Measurements from ENCODE around the gene C1R.
"Not testable (repeated sequence)": the region's sequence is repeated elsewhere in the genome, so short reads cannot be mapped to it uniquely, and the experiment has no call there.

The C1R gene

DNA sequence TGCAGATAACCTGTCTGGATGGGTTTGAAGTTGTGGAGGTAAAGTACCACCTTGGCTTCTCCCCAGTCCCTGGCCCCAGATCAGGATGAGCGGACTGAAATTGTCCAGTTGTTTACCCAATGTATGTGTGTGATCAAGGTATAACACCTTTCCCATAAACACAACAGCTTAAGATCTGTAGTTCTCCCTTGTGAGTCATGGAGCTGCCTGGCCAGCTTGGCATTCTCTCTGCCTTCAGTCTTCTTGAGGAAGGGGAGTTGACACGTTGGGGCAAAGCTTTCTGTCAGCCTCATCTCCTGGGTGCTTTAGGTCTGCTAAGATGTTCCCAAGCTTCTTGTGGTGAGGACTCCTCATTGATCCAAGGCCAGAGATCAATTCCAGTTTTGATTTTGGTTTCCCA, 25.6 kb downstream of the C1R start:
- ATAC-seq: no peak

DNA sequence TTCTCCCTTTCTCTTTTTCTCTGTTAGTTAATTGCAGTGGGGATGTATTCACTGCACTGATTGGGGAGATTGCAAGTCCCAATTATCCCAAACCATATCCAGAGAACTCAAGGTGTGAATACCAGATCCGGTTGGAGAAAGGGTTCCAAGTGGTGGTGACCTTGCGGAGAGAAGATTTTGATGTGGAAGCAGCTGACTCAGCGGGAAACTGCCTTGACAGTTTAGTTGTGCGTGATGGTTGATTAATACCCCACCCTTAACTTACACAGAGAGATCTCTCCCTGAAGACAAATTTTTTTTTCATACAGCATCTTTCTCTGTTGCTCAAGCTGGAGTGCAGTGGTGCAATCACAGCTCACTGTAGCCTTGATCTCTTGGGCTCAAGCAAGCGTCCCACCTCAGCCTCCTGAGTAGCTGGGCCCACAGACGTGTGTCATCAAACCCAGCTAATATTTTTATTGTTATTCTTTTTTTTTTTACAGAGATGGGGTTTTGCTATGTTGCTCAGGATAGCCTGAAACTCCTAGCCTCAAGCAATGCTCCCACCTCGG, 27.1 kb downstream of the C1R start:
- ATAC-seq: no peak

DNA sequence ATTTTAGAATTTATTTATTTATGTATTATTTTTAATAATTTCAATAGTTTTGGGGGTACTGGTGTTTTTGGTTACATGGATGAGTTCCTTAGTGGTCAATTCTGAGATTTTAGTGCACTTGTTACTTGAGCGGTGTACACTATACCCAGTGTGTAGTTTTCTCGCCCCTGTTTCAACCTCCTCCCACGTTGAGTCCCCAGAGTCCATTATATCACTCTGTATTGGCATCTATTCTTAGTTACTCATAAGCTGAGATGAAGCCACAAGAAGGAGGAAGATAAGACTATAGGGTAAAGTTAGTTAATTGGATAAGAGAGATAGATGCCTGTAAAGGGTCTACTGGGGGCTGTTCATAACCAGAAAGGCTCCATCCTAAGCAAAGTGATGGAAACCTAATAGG, 27.7 kb downstream of the C1R start:
- ATAC-seq: no peak

DNA sequence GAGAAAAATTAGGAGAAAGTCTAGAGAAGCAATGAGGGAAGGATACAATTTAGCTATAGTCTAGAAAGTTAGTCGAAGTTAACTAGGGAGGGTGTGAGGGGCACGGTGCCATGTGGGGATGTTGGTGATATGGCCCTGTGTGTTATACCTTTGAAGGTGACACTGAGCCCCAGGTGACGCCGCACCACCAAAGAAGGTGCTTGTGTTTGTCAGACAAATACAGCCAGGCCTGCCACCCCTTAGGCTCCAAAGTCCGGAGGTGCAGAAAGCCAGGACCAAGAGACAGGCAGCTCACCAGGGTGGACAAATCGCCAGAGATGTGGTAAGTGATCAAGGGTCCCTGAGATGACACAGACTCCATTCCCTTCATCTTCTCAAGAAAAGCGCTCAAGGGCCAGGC, 30.6 kb downstream of the C1R start:
- ATAC-seq: no peak

DNA sequence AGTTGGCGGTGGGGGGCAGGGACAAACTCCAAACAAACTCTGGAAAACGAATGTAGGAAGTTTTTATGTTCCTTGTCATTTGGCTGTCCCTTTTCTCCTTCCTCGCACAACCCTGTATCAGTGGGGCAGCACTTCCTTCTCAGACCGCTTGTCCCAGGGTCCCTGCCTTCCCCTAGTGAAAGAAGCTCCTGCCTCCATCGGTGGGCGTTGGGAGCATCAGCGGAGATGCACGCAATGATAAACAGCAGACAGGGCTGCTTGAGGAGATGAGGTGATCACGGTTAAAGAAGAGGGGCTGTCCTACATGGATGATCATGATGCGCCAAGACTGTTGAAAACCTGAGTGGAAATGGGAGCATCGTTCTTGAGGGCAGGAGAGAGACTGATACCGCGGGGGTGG, 31.1 kb downstream of the C1R start:
- no peak for ATAC-seq

DNA sequence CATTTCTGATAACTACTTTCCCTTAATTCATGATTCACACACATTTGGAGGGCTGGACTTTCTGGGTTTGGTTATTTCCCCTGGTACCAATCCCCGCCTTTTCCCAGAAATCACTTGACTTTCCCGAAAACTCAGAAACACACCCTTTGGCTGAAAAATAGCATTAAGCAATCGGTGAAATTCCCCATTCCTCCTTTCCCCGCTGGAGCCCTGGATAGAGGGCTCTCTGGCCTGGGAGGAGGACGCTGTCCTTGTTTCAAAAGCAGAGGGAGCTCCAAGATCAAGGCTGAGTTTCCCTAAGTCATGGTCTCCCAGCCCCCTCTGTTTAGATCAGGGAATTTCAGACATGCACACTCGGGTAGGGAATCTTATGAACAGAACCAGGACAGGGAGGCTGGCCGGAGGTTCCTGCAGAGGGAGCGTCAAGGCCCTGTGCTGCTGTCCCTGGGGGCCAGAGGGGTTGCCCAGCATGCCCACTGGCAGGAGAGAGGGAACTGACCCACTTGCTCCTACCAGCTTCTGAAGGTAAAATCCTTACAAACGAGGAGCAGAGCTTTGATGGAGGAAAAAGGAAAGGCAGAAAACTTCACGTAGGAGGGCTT, 31.8 kb downstream of the C1R start, which contains the start of gene C1S:
TSS of gene C1S (plus strand) at position 366 of the 602 bp plus-strand sequence. CDS start 1,195 bp downstream, outside the sequence.
- ATAC-seq: no peak

DNA sequence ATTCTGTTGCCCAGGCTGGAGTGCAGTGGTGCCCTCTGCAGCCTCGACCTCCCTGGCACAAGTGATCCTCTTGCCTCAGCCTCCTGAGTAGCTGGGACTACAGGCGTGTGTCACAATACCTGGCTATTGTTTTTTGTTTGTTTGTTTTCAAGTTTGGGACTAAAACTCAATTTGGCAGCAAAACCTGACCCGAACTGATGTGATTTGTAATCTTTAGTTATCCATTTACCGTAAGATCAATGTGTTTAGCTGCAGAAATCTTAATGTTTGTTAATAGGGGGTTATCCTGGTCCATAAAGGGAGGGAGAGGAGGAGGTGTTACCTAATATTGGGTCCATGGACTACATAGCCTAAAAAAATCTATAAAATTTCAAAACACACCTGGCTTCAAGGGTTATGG, 32.5 kb downstream of the C1R start:
- ATAC-seq: no peak

DNA sequence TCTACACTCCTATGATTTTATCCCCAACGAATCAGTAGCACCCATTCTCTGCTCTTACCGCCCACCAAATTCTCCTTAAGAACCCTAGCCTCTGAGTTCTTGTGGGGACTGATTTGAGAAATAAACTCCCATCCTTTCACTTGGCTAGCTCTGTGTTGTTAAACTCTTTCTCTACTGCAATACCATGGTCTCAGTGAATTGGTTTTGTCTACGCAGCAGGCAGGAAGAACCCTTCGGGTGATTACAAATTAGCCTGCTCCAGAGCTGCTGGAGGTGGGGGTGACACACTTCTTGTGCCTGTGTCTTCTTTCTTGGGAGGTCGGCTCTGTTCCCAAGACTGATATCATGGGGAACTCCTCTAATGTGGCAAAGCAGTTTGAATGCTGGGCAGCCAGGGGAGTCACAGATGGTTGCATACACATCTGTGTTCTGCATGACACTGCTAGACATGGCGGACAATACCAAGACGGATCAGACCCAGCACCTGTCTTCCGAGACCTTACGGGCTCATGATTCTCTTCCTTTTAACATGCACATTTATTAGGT, 33.3 kb downstream of the C1R start:
- ATAC-seq: no peak

DNA sequence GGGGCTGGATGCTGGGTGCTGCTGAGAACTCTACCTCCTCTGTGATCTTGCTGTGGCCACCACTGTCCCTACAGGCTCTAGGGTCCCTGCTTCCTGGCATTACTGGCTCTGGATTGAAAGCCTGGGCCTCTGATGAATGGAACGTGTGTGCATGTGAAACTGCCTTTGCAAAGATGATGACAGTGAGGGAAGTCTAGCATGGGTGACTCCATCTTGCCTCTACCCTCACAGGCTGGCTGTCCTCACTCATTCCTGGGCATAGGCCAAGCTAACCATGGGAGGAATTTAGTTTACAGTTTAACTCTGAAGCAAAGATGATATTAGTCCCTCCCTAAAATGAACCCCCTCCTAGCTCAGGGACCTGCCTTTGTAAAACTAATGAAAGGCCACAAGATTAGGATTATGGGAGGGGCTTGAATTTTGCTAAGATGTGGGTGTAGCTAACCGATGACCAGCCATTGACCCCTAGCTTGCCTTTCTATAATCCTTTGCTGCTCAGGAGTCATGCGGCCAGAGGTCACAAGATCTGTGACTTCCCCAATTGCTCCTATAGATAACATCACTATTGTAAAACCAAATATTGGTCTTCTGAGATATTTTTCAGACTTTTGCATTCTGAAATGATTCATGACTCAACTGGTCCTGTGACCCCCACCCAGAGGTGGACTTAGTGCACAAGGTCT, 33.9 kb downstream of the C1R start:
- ATAC-seq: no peak

DNA sequence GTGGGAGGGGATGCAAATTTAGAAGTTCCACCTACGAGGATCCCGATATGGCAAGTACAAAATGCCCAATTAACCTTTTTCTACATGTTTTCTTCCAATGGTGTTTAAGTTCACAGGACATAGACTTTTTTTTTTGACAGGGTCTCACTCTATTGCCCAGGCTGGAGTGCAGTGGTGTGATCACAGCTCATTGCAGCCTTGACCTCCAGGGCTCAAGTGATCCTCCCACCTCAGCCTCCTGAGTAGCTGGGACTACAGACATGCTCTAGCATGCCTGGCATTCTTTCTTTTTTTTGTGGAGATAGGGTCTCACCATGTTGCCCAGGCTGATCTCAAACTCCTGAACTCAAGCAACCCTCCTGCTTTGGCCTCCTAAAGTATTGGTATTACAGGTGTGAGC, 36.5 kb downstream of the C1R start:
- not testable (repeated sequence) for ATAC-seq

DNA sequence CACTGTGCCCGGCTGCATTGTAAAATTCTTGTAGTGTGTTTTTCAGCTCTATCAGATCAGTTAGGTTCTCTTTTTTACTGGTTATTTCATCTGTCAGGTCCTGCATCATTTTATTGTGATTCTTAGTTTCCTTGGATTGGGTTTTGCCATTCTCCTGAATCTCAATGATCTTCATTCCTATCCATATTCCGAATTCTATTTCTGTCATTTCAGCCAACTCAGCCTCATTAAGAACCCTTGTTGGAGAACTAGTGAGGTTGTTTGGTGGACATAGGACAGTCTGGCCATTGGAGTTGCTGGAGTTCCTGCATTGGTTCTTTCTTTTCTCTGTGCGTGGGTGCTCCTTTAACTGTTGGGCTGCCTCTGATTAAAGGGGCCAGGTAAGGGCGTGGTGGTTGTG, 37.3 kb downstream of the C1R start:
- ATAC-seq: no peak

DNA sequence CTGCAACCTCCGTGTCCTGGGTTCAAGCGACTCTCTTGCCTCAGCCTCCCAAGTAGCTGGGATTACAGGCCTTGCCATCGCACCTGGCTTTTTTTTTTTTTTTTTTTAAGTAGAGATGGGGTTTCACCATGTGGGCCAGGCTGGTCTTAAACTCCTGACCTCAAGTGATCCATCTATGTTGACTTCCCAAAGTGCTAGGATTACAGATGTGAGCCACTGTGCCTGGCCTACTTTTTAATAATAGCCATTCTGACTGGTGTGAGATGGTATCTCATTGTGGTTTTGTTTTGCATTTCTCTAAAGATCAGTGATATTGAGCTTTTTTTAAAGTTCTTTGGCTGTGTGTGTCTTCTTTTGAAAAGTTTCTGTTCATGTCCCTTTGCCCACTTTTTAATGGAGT, 42.3 kb downstream of the C1R start:
- ATAC-seq: not testable (repeated sequence)

DNA sequence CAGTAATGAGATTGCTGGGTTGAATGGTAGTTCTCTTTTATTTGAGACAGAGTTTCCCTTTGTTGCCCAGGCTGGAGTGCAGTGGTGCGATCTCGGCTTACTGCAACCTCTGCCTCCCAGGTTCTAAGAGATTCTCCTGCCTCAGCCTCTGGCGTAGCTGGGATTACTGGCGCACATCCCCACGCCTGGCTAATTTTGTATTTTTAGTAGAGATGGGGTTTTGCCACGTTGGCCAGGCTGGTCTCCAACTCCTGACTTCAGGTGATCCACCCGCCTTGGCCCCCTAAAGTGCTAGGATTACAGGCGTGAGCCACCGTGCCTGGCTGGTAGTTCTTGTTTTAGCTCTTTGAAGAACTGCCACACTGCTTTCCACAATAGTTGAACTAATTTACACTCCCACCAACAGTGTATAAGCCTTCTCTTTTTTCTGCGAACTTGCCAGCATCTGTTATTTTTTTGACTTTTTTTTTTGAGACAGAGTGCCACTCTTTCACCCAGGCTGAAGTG, 42.7 kb downstream of the C1R start:
- not testable (repeated sequence) for ATAC-seq

DNA sequence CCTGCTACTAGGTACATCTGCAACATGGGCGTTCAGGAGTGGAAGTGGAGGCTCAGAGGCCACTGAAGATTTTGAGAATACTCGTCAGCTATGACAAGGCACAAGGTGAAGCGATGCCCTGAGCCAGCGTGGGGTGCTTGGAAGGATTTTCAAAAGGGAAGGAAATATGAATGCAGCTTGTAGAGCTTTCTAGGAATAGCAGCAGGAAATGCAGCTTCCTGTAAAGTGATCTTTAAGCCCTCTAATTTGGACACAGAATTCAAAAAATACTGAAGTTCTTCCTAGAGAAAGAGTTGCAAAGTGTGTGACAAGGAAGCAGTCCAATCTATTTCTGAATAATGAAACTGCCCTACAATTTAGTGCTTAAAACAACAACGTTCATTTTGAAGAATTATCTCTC, 44.9 kb downstream of the C1R start:
- ATAC-seq: no peak

DNA sequence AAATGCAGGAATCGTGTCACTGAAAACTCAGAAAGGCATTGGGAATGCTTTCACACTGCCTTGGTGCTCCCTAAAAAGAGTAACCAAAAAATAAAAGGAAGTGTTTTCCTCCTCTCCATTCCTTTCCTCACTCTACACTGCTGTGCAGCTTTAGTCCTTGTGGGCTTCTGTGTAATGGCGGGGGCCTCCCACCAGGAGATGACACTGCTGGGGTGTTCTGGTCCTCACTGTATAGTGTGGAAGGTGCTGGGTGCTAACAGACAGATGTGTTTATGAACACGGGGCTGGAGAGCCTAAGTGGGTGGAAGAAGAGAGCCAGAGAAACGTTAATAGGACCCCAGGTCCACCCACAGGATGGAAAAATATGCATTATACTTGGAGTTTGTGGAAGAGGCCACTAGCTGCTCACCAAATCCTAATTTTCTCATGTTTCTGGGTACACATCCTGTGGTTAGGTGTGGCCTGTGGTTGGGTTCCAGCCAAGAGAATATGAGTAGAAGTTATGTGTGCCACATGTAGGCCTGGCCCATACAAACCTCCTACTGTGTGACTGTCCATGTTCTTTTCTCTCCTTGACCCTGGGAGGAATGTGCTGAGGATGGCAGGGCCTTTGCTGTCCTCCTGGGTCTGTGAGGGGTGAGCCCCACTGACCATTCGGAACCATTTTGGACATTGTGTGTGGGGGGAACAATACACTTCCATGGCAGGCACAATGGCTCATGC, 45.7 kb downstream of the C1R start:
- ATAC-seq: no peak

DNA sequence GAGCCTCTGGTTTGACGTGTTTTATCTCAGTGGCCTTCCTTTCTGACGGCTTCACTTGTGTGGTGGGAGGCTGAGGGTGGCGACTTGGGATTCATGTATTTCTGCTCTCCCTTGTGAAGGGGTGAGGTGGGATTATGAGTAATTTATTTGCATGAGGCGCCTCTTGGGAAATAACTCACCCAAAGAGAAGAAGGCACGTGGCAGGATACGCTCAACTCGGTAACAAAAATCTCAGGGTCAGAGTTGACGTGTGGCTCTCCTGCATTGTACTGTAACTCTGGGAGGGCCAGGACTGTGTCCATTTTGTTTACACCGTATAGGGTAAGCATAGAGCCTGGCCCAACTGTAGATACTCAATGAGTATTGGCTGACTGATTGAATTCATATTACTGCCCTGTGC, 46.3 kb downstream of the C1R start:
- ATAC-seq: no peak

DNA sequence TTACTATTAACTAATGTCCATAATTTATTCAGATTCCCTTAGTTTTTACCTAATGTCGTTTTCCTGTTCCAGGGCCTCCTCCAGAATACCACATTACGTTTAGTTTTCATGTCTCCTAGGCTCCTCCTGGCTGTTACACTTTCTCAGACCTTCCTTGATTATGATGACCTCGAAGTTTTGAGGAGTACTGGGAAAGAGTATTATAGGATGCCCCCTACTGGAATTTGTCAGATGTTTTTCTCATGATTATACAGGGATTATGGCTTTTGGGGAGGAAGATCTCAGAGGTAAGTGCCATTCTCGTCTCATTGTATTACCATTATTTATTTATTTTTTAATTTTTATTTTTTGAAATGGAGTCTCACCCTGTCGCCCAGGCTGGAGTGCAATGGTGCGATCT, 49.4 kb downstream of the C1R start:
- ATAC-seq: no peak

DNA sequence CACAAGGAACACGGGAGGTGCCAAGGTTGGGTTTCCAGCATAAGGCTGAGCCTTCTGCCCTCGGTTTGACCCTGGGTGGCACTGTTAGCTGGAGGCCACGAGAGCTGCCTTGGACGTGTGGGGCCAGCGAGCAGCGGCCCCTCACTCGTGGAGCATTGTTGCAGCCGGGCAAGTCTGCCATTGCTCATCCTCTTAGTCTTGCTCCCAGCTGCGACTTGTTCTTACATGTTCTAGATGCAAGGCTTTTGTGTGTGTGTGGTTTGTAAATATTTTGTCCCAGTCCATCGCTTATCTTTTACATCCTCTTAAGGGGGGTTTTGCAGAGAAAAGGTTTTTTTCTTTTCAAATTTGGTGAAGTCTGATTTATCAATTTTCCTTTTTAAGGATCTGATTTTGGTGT, 52.8 kb downstream of the C1R start:
- no peak for ATAC-seq

DNA sequence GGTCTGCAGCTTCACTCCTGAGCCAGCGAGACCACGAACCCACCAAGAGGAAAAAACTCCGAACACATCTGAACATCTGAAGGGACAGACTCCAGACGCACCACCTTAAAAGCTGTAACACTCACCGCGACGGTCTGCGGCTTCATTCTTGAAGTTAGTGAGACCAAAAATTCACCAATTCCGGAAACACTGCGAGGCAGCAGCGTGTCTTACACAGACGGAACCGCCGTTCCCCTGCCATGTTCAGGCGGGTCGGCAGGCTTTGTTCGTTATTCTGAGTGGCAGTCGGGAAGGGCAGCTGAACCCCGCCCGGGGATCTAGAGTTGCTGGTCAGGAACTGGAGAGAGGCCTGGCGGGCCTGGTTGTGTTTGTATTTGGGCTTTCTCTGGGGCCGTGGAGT, 53.7 kb downstream of the C1R start:
- no peak for ATAC-seq

DNA sequence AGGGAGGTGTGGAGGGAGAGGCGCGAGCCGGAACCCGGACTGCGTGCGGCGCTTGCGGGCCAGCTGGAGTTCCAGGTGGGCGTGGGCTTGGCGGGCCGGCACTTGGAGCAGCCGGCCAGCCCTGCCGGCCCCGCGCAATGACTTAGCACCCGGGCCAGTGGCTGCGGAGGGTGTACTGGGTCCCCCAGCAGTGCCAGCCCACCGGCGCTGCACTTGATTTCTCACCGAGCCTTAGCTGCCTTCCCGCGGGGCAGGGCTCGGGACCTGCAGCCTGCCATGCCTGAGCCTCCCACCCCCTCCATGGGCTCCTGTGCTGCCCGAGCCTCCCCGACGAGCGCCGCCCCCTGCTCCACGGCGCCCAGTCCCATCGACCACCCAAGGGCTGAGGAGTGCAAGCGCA, 54.8 kb downstream of the C1R start:
- not testable (repeated sequence) for ATAC-seq

DNA sequence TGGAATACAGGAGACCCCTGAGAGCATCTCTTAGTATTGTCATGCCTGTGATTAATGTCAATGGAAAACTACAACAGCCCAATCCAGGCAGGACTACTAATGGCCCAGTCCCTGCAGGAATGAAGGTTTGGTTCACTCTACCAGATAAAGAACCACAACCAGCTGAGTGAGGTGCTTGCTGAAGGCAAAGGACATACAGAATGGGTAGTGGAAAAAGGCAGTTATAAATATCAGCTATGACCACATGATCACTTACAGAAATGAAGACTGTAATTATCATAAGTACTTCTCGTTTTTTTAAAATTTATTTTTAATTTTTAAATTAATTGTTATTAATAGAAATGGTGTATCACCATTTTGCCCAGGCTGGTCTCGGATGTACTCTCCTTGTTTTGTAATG, 56.8 kb downstream of the C1R start:
- no peak for ATAC-seq

DNA sequence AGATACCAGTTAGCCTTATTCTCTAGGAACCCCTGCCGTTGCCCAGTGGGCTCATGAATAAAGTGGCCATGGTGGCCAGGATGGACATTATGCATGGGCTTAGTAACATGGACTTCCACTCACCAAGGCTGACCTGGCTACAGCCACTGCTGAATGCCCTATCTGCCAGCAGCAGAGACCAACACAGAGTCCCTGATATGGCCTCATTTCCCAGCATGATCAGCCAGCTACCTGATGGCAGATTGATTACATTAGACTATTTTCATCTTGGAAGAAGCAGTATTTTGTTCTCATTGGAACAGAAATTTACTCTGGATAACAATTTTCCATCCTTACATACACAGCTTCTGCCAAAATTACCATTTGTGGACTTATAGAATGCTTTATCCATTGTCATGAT, 57.8 kb downstream of the C1R start:
- ATAC-seq: no peak

DNA sequence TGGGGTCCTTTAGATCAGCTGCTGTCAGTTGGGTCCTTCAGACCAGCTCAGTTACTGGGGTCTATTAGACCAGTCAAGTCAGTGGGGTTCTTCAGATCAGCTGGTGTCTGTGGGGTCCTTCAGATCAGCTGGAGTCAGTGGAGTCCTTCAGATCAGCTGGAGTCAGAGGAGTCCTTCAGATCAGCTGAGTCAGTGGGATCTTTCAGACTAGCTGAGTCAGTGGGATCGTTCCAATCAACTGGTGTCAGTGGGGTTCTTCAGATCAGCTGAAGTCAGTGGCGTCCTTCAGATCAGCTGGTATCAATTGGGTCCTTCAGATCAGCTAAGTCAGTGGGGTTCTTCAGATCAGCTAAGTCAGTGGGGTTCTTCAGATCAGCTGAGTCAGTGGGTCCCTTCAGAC, 59.3 kb downstream of the C1R start:
- no peak for ATAC-seq
